NCI-H1105 treated with DMSO at 0.1 percent for 48 hours (cell line): ENCODE measurements around the gene FNDC1.

Experiments used
- DNase-seq: peaks from one replicate; lab custom pipeline; 2025; lab: John Stamatoyannopoulos, UW

The FNDC1 gene

DNA sequence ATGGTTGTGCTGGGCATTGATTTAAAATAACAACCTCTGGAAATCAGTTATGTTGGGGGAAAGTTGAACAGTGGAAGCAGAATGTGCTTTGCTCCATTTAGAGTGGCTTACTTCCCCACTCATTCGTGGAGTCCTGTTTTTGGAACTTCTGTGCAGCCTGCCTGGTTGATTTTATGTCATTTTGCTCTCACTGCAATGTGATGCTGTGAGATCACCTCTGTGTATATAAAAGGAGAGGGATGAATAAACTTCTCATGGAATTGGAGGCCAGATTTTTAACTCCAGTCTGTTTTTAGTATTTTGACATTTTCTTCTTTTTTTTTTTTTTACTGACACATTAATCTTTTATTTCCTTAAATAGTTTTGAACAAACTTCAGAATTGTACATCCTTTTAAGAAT lies 139.0 kb downstream of the FNDC1 start:
- DNase-seq: no peak

DNA sequence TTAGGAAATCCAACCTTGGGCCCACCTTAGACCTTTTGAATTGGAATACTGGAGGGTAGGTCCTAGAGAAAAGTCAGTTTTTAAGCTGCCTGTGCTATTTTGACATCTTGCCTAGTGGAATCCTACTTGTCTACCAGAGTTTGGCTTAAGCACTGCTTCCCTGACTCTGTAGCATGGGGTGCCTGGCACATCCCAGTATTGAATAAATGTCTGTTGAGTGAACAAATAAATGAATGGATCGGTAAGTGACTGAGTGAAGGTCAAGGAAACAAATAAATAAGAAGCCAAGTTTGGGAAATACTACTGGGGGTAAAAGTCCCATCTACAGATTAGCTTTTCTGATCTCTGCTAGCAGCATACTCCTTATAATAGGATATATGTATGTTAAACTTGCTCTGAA lies 140.5 kb downstream of the FNDC1 start:
- DNase-seq: no peak

DNA sequence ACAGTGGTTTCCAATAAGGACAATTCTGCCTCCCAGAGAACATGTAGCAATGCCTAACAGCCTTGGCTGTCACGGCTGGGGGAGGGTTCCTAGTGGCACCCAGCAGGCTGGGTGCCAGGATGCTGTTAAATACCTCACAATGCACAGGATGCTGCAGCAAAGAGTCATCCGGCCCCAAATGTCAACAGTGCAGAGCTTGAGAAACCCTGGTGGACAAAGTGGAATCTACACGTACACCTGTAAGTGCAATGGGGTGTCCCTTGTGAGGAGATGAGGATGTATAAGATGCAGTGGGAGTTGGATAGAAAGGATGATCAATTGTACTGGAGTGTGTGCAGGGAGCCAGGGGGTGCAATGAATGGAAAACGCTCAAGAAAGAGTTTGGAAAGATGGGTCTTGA lies 142.4 kb downstream of the FNDC1 start:
- no peak for DNase-seq

DNA sequence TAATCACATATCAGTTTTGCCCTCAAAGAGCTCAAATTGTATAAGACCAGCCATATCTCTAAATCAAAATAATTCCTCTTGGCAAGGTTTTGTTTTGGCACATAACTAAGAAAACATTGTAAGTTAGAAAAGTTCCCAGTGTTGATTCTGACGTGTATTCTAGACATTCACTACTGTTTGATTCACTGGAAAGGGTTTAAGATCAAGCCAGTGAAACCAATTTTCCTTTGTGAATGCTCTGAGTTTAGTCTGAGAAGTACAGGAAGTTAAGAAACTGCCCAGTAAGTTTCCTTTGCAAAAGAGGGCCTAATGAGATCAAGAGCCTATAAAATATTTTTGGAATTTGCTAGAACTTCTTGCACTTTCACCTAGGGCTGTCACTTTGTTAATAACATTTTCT lies 143.0 kb downstream of the FNDC1 start:
- DNase-seq: no peak

DNA sequence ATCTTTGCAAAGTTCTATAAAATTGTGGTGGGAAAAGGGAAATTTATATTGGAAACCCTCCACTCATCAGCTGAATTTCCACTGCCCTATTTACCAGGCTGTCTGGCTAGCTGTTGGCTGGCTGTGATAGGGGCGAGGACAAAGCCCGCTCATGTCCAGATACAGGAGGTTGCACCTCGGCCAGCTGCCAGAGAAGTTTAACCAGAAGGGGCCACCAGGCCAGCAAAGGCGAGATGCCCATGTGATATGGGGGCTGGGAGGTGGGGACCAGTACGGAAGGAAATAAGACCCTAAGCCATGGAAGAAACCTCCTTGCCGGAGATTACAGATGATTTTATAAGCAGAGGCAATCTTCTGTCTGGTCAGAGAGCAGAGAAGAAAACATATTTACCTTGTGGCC lies 143.8 kb downstream of the FNDC1 start:
- DNase-seq: no peak

DNA sequence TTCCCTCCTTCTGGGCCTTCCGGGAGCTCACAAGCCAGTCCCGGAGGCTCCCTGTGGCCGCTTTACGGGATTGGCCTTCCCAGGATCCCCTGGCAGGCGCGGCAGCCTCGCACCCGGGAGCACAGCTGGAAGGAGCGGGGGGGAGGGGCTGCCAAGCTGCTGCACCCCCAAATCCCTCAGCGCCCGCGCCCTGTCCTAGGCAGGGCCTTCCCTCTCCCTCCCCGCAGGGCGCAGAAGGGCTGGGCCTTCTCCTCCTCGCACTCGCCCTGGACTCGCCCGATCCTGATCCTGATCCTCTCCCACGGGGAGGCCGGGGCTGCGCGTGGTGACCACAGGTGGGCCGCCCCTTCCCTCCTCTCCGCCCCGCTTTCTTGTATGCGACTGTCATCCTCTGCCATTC lies 146.4 kb downstream of the FNDC1 start:
- DNase-seq: no peak

DNA sequence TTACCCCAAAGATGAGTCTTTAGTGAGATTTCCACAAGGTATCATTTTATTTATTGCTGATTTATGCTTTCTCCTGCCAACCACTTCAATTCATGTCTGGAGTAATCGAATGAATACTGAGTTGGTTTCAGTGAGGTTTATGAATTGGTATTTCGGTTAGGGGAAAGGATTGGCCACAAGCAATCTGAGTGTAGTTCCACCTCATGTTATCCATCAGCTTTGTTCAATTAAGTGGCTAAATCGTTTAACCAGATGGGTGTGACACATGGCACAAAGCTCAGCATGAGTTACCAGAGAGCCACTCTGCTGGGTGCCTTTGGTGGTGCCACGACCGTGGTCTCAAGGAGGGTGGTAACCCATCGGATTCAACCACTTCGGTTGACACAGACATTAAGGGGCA lies 148.2 kb downstream of the FNDC1 start:
- no peak for DNase-seq

DNA sequence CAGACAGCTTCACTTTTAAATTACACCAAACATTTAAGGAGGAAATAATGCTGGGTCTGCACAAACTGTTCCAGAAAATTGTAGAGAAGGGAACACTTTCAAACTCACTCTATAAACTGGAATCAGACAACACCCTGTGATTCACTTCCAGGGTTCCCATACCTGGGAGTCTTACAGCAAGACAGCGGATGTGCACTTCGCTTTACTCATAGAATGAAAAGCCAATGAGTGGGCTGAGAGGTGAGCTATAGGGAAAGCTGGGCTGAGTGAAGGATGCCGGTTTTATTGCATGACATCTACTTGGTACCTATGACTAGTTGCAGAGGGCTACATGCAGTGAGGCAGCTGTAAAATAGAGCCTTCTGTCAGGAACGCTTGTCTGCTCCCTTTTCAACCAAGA lies 152.1 kb downstream of the FNDC1 start:
- no peak for DNase-seq
